ENCODE data around the gene MDM1.

MDM1 gene

GRCh38 chr12:68276402-68276930, 55.7 kb downstream of the MDM1 start:
- DNase-seq (ENCODE audit: low read depth in 2 of 2, low spot score in 1 of 2), result no peak

GRCh38 chr12:68272732-68273131, 59.4 kb downstream of the MDM1 start:
- no peak for DNase-seq (ENCODE audit: low read depth in 2 of 2, low spot score in 1 of 2)

- DNase-seq (ENCODE audit: low read depth in 2 of 2, low spot score in 1 of 2), result no peak
Observed at GRCh38 chr12:68271346-68271745, 60.8 kb downstream of the MDM1 start.

- DNase-seq (ENCODE audit: low read depth in 2 of 2, low spot score in 1 of 2), result no peak
Observed at GRCh38 chr12:68270358-68270757, 61.8 kb downstream of the MDM1 start.

- no peak for DNase-seq (ENCODE audit: low read depth in 2 of 2, low spot score in 1 of 2)
Observed at GRCh38 chr12:68269779-68270178, 62.4 kb downstream of the MDM1 start.

- no peak for DNase-seq (ENCODE audit: low read depth in 2 of 2, low spot score in 1 of 2)
Observed at GRCh38 chr12:68268967-68269366, 63.2 kb downstream of the MDM1 start.

GRCh38 chr12:68267892-68268396, 64.2 kb downstream of the MDM1 start:
- DNase-seq (ENCODE audit: low read depth in 2 of 2, low spot score in 1 of 2), result no peak

GRCh38 chr12:68264857-68265256, 67.3 kb downstream of the MDM1 start:
- DNase-seq (ENCODE audit: low read depth in 2 of 2, low spot score in 1 of 2), result no peak

GRCh38 chr12:68264158-68264855, 67.9 kb downstream of the MDM1 start:
- no peak for DNase-seq (ENCODE audit: low read depth in 2 of 2, low spot score in 1 of 2)

GRCh38 chr12:68263366-68263765, 68.8 kb downstream of the MDM1 start:
- DNase-seq (ENCODE audit: low read depth in 2 of 2, low spot score in 1 of 2), result no peak

- DNase-seq (ENCODE audit: low read depth in 2 of 2, low spot score in 1 of 2), result no peak
Observed at GRCh38 chr12:68261896-68262295, 70.3 kb downstream of the MDM1 start.

GRCh38 chr12:68260153-68260552, 72.0 kb downstream of the MDM1 start:
- DNase-seq (ENCODE audit: low read depth in 2 of 2, low spot score in 1 of 2), result no peak

GRCh38 chr12:68259318-68259940, 72.7 kb downstream of the MDM1 start:
- no peak for DNase-seq (ENCODE audit: low read depth in 2 of 2, low spot score in 1 of 2)

GRCh38 chr12:68253504-68253903, 78.7 kb downstream of the MDM1 start, which contains the start of gene IL22:
IL22 (minus strand) TSS chr12:68253604; CDS start chr12:68253448, 156 bp downstream.
- DNase-seq (ENCODE audit: low read depth in 2 of 2, low spot score in 1 of 2), result no peak

- no peak for DNase-seq (ENCODE audit: low read depth in 2 of 2, low spot score in 1 of 2)
Observed at GRCh38 chr12:68252077-68252476, 80.1 kb downstream of the MDM1 start.

GRCh38 chr12:68250454-68250853, 81.7 kb downstream of the MDM1 start:
- no peak for DNase-seq (ENCODE audit: low read depth in 2 of 2, low spot score in 1 of 2)

GRCh38 chr12:68247785-68248184, 84.4 kb downstream of the MDM1 start:
- DNase-seq (ENCODE audit: low read depth in 2 of 2, low spot score in 1 of 2), result no peak

- DNase-seq (ENCODE audit: low read depth in 2 of 2, low spot score in 1 of 2), result no peak
Observed at GRCh38 chr12:68246350-68246749, 85.8 kb downstream of the MDM1 start.

GRCh38 chr12:68245180-68246021, 86.8 kb downstream of the MDM1 start:
- no peak for DNase-seq (ENCODE audit: low read depth in 2 of 2, low spot score in 1 of 2)

Measured in stimulated activated CD8-positive, alpha-beta memory T cell treated with anti-CD3 and anti-CD28 coated beads, Interleukin-4, amount 100 ng/mL, for 4 hours (primary cell).